HG03432 (cell line): ENCODE data around the gene PRKCZ.
"Not testable (repeated sequence)": the region's sequence is repeated elsewhere in the genome, so short reads cannot be mapped to it uniquely, and the experiment has no call there.

Experiments used
- ATAC-seq: cut with Tn5 transposase; IDR thresholded peaks from one replicate; pipeline ENCODE4 v1.9.1; 2021; ENCODE audit warnings: mild to moderate bottlenecking, moderate library complexity; ENCODE audit not compliant: unreplicated experiment

PRKCZ gene

DNA sequence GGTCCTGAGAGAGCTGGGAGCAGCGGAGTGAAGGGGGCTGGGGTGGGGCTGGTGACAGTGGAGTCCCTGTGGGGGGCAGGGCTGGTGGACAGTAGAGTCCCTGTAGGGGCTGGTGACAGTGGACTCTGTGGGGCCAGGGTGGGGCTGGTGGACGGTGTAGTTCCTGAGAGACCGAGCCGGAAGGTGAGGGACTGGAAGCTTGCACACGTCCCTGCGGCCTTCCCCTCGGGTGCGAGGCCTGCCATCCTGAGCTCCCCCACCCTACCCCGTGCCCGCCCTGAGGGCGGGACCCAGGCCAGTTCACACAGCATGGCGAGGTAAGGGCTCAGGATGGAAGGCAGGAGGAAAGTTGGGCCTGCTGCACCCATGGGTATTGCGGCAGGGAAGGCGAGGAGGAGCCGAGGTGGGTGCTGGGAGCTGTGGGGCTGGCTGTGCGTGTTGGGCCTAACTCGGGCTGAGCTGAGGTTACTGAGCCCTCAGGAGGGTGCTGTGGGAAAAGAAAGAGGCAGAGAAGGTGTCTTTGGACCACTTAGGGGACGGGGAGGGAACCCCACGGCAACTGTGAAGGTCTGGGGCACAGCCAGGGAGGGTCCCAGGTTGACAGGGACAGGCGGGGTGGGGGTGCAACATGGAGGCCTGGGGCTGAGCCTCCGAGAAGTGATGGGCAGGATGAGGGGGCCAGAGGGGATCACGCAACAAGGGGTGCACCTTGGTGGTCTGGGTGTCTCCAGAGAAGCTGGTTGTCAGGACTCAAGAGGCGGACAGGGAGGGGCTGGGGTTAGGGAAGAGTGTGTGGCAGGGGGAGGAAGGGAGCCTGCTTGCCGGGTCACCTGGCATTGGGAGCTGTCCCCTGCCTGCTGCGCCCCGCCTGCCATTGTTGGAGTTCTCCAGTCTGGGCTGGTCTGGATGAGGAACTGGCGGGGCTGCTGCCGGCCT, 60.8 kb downstream of the PRKCZ start:
- no peak for ATAC-seq

DNA sequence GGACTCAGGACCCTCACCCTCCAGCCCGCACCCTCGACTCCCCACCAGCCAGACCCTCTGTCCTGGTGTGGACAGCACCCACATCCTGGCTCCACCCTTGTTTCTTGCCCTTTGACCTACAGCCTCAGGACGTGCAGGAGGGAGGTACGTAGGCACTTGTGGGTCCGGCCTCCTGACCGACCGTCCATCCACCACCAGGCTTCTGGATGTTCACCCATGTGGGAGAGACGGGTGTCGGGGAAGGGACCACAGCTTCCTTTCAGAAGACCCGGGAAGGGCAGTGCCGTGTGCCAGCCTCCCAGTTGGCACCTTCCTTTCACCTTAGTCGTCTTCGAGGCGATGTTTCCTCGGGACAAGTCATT, 61.4 kb downstream of the PRKCZ start:
- no peak for ATAC-seq

GRCh38 chr1:2112280-2112701, 62.1 kb downstream of the PRKCZ start:
- ATAC-seq: no peak

DNA sequence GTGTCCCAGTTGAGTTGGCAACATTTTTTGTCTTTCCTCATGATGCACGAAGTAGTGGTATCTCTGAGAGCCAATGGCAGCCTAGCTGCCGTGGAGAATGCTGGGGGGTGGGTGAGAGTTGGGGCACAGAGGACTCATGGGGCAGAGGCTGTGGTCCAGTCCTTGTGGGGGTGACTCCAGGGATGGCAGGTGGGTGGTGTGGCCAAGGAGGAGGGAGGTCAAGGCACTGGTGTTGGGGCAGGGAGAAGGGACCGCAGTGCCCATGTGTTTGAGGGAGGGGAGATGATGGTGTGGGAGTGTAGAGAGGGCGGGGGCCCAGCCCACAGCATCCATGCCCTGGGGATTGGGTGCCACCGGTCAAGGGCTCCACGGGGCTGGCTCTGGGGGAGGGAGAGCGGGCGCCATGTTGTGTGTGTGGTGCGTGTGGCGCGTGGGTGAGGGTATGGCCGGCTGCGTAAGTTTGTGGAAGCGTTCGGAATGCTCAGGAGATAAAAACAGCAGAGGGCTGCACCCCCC, 63.5 kb downstream of the PRKCZ start:
- no peak for ATAC-seq

GRCh38 chr1:2114635-2115007, 64.4 kb downstream of the PRKCZ start:
- not testable (repeated sequence) for ATAC-seq

DNA sequence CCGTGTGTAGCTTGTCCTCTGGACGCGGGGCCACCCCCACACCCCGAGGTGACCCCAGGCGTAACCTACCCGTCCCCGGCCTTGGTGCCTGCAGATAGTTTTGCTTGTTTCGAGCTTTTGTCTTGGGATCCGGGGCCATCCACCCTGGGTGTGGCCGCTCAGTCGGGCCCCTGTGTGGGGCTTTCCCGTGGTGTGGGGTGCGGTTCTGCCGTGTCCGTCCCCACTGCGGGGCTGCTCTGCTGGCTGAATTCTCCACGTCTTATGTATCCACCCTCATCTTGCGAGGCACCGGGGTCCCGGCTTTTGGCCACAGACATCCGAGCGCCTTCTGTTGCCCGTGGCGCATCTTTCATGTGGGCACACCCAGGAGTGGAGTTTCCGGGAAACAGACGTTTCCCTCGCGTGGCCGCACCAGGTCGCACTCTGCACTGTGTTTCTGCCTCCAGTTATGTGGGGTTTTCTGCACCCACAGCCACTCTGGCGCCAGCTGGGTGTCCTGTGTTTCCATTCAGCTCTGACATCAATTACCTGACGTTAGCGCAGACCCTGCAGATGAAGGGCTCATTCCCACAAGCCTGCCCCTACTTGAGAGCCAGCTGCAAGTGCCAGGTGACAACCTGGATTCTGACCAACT, 64.9 kb downstream of the PRKCZ start:
- no peak for ATAC-seq

DNA sequence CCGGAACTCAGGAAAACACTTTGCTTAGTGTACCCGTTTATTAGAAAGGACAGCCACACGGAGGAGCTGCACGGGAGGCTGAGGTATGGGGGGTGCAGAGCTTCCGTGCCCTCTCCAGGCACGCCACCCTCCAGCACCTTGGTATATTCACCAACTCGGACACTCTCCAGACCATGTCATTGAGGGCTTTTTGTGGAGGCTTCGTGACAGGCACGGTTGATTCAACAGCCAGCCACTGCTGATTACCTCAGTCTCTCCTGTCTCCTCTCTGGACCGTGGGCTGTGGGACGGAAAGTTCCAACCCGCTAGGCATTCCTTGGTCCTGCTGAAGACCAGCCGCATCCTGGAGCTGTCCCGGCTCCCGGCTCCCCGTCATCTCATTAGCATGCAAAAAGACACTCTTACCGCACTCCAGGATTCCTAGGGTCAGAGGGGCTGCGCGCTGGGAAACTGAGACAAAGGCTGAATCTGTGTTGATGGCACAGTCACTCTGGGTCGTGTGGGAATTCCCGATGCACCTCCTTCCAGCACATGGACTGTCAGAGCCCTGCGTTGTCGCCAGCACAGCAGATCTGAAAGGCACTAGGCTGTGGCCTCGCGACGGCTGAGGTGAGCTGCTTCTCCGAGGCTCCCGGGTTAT, 65.6 kb downstream of the PRKCZ start:
- no peak for ATAC-seq

DNA sequence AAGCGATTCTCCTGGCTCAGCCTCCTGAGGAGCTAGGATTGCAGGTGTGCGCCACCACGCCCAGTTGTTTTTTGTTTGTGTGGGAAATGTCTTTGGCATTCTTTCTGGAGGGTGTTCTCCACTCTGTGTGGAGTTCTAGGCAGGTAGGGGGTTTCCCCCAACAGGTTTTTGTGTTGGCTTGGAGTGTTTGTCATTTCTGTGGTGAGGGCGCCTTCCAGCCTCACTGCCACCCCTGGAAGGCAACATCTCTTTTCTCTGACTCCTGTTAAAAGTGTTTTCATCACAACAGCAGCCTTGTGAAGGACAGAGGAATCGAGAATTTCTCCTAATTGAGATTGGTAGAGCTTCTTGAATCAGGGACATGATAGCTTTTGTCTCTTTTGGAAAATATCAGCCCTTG, 69.7 kb downstream of the PRKCZ start:
- ATAC-seq: no peak

- ATAC-seq: no peak
These were observed 71.0 kb downstream of the PRKCZ start for GRCh38 chr1:2121101-2121691.

DNA sequence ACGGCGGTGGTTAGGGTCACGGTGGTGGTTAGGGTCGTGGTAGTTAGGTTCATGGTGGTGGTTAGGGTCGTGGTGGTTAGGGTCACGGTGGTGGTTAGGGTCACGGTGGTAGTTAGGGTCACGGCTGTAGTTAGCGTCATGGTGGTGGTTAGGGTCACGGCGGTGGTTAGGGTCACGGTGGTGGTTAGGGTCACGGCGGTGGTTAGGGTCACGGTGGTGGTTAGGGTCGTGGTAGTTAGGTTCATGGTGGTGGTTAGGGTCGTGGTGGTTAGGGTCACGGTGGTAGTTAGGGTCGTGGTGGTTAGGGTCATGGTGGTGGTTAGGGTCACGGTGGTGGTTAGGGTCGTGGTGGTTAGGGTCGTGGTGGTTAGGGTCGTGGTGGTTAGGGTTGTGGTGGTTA, 71.6 kb downstream of the PRKCZ start:
- not testable (repeated sequence) for ATAC-seq

DNA sequence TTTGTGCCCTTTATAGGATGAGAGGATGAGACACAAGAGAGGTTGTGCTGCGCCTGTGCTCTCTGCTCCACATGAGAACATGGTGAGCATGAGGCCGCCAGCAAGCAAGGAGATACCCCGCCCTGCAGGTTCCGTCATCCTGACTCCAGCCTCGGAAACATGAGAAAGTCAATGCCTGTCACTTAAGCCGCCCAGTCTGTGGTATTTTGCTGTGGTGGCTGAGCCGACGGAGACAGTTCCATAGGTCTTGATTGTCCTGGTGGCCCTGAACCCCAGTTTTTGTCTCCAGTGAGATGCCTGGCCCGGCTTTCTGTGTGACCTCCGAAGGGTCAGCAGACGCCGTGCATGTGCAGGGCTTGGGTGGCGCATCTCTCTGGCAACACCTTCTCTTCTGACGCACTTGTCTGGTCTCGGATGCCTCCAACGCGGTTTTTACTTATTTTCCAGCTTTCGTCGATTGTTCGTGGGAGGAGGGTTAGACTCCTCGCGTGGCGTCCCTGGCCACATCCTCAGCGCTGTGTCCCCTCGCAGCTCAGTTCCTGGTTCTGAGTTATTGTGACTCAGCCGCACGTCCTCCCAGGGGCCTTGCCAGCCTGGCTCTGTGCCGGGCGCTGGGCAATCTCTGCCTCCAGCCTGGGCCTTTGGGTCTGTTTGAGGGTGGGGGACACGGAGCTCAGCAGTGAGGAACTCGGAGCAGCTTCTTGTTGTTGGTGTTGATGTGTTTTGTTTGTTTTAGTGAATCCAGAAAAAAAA, 74.4 kb downstream of the PRKCZ start:
- no peak for ATAC-seq

DNA sequence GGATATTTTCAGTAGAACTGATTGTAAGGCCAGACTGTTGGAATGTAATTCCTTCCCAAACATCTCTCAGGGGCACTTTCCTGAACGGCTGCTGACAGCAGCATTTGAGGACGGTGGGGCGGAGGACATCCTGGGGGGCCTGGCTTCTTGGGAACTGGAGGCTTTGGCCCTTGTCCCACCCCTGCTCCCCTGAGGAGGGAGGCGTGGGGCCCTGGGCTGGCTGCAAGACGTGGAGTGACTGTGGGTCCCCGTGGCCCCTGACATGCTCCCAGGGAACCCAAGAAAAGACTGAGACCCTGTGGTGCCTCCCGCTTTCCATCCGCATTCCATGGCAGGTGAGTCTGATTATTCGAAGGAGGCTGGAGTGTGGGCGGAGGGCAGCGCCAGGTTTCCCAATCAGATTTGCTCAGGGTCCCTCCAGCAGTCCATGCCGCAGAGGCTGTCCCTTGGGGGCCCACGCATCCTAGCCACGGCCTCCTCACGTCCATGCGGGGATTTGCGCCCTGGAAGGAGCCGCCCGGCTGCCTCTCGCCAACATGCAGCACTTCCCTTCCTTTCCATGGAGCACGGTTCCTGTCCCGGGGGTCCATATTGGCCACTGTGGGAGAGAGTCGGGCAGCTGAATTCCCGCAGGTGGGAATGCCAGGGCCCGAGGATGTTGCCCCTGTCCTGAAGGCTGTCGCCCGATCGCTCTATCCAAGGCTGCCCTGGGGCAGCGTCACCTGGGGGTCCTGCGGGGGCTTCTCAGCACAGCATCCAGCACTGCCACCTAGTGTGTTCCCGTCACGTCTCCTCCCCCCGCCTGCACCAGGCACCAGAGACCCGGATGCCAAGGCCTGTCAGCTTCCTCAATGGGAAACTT, 75.4 kb downstream of the PRKCZ start:
- ATAC-seq: no peak

- ATAC-seq: no peak
These were observed 76.3 kb downstream of the PRKCZ start for GRCh38 chr1:2126331-2127186.

DNA sequence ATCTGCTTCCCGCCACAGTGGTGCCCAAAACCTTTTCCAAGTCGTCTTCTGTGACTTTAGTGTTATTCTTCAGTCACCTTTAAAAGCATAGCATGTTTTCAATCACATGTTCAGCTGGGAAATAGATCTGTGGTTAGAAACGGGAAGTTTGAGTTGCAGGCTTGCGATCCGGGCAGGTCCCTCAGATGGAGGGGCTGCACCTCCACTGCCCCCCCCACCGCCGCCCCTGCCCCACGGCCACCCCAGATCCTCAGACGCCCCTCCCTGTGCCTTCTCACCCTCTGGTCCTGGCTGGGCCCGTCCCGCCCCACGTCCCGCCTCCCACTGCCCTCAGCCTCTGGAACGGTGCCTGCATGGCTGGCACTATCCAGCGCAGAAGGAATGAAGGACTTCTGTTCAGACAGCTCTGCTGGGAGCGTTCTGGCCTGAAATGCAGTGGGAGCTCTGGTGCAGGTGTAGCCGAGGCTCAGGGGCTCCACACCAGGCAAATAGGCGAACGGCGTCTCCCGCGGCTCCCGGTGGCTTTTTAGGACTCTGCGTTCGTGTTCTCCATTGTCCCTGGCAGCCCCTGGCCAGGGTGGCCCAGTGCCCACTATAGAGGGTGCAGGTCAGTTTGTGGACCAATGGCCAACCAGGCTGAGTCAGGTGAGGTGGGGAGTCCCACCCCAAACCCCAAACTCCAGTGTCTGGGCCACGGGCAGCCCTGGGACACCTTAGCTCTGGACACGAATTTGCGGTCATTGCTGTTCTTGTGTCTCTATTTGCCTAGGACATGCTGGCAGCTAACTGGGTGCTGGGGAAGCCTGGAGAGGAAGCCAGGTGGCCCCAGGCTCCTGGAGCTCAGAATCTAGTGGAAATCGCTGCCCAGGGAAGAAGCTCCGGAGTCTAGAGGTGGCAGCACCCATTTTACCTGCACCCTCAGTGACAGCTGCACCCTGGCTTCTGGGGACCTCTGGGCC, 77.3 kb downstream of the PRKCZ start:
- no peak for ATAC-seq

DNA sequence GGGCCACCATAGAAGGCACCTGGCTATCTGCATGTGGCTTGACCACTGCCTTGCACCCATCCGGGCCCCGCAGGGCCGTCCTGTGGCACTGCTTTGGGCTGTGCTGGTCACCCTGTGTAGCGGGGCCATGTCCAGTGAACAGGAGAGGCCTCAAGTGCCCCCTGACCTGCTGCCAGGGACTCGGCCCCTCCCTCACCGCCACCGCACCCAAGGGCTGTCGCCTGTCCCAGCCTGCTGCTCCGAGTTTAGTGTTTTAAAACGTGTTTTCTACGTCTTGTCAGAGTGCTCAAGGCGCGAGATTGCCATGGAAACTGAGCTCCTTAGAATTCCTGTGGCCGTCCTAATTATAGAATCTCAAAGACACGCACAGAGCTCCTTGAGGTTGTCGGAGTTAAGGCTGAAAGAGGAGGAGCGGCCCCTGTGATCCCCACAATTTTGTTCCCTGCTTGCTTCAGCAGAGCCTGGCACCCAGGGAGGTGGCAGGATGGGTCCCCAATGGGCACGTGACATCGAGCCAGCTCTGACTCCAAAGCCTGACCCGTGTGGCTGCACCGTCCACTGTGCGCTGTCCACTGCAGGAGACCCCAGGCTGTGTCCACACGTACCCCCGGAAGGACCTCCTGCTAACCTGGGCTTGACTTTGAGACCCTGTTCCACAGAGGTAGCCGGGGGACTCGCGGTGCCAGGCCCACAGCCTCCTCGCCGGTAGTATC, 78.1 kb downstream of the PRKCZ start:
- no peak for ATAC-seq

GRCh38 chr1:2129256-2129943, 79.2 kb downstream of the PRKCZ start:
- ATAC-seq: no peak
